ACC112 (cell line): ENCODE measurements around the gene GJB6.

ENCODE experiments used
- H2AFZ ChIP-seq: fragments of 200-600 bp; sonication (generic); one replicate; pipeline ENCODE4 v1.6.0; 2017; ENCODE audit warnings: antibody characterized with exemption, low read length; ENCODE audit not compliant: unreplicated experiment
- H3K27ac ChIP-seq: fragments of 200-600 bp; sonication (generic); 2 replicates; pipeline ENCODE4 v1.5.1; 2014; ENCODE audit warnings: low read depth, mild to moderate bottlenecking, antibody characterized with exemption, low read length, moderate library complexity
- H3K27me3 ChIP-seq: fragments of 200-600 bp; sonication (generic); 2 replicates; pipeline ENCODE4 v1.6.1; 2014; ENCODE audit warnings: mild to moderate bottlenecking, antibody characterized with exemption, low read length, moderate library complexity, mixed read lengths; ENCODE audit not compliant: insufficient read depth
- H3K36me3 ChIP-seq: fragments of 200-600 bp; sonication (generic); 2 replicates; pipeline ENCODE4 v1.6.1; 2016; ENCODE audit warnings: mild to moderate bottlenecking, antibody characterized with exemption, low read length, moderate library complexity, mixed read lengths; ENCODE audit not compliant: insufficient read depth
- H3K4me1 ChIP-seq: fragments of 200-600 bp; sonication (generic); one replicate; pipeline ENCODE4 v1.6.1; 2016; ENCODE audit warnings: low read length, mixed read lengths; ENCODE audit not compliant: insufficient read depth, unreplicated experiment, control insufficient read depth
- H3K4me3 ChIP-seq: fragments of 200-600 bp; sonication (generic); 2 replicates; pipeline ENCODE4 v1.5.1; 2014; ENCODE audit warnings: mild to moderate bottlenecking, low read depth, low read length
- H3K79me2 ChIP-seq: fragments of 200-600 bp; sonication (generic); one replicate; pipeline ENCODE4 v1.6.0; 2016; ENCODE audit warnings: low read length; ENCODE audit not compliant: control insufficient read depth, unreplicated experiment, insufficient read depth

GJB6 gene

GRCh38 chr13:20193907-20194631 is 38.0 kb downstream of the GJB6 start:
- Histone ChIP-seq H3K4me1 (peaks cover 7% of the 10 kb centered on the region), H3K27ac (no peak overlapping the region), H2AFZ (no peak overlapping the region), H3K27me3 (peaks cover 61% of the 10 kb centered on the region), H3K36me3 (no peaks in the 10 kb centered on the region), H3K79me2 (no peaks in the 10 kb centered on the region), H3K4me3 (peak overlapping the region; percentile 65)

DNA sequence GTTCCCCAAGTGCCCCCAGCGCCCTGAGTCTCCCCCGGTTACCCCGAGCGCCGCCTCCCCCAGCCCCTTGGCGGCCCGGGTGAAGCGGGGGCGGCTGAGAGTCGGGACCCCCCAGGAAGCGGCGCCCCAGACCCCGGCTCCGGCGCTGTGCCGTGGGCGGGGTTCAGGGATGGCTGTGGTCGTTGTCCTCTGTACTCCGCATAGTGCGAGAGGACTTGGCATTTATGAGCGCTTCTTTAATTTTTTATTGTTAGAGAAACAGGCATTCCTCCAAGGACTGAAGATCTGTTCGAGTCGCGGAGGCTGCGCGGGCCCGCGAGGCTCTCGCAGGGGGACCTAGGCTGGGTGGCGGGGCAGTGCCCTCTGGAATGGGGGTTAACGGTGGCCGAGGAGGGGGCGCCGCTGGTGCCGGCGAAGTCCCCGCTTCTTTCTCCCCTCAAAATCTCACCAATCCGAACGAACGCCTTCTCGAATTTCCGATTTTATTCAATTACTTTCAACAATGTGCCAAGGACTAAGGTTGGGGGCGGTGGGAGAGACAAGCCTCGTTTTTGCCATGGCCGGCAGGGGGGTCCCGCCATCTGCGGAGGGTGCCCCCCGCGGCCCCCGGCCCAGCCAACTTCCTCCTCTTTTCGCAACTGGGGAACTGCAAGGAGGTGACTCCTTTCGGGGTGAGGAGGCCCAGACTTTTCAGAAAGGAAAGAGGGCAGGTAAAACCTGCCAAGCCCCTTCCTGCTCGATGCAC is 38.8 kb downstream of the GJB6 start:
- peak overlapping the region; percentile 3 for H2AFZ ChIP-seq
- H3K27me3 ChIP-seq: peaks cover 61% of the 10 kb centered on the region
- no peaks in the 10 kb centered on the region for H3K36me3 ChIP-seq
- H3K4me3 ChIP-seq: peak overlapping the region; percentile 65
- no peak overlapping the region for H3K27ac ChIP-seq
- no peaks in the 10 kb centered on the region for H3K79me2 ChIP-seq
- H3K4me1 ChIP-seq: peaks cover 7% of the 10 kb centered on the region

- peak within 1 kb of the TSS; percentile 5 for H2AFZ ChIP-seq
- peak within 1 kb of the TSS; percentile 65 for H3K4me3 ChIP-seq
- peaks cover 61% of the 10 kb centered on the region for H3K27me3 ChIP-seq
- peaks cover 7% of the 10 kb centered on the region for H3K4me1 ChIP-seq
- no peaks in the 10 kb centered on the region for H3K79me2 ChIP-seq
- H3K36me3 ChIP-seq: no peaks in the 10 kb centered on the region
- H3K27ac ChIP-seq: no peak within 1 kb of the TSS
Observed at GRCh38 chr13:20192836-20193161, 39.3 kb downstream of the GJB6 start, which contains the start of gene GJB2. Gene GJB2 (minus strand): TSS chr13:20192938. CDS start chr13:20189581, 3,357 bp downstream.

GRCh38 chr13:20192158-20192835 is 39.8 kb downstream of the GJB6 start:
- Histone ChIP-seq H3K27me3 (peaks cover 61% of the 10 kb centered on the region), H2AFZ (peak overlapping the region; percentile 5)

GRCh38 chr13:20191311-20192157 is 40.6 kb downstream of the GJB6 start:
- Histone ChIP-seq H3K27me3 (peaks cover 55% of the 10 kb centered on the region), H2AFZ (no peak overlapping the region), H3K4me1 (peaks cover 7% of the 10 kb centered on the region), H3K4me3 (peak overlapping the region; percentile 65), H3K79me2 (no peaks in the 10 kb centered on the region), H3K36me3 (no peaks in the 10 kb centered on the region), H3K27ac (no peak overlapping the region)

More at GRCh38 chr13:20192158-20192835, 39.8 kb downstream of the GJB6 start:
- H3K36me3 ChIP-seq: no peaks in the 10 kb centered on the region
- H3K4me3 ChIP-seq: peak overlapping the region; percentile 65
- no peak overlapping the region for H3K27ac ChIP-seq
- peaks cover 7% of the 10 kb centered on the region for H3K4me1 ChIP-seq
- no peaks in the 10 kb centered on the region for H3K79me2 ChIP-seq

GRCh38 chr13:20190481-20191310 is 41.4 kb downstream of the GJB6 start:
- Histone ChIP-seq H3K27ac (no peak overlapping the region), H3K4me3 (no peak overlapping the region), H3K27me3 (peaks cover 46% of the 10 kb centered on the region), H2AFZ (no peak overlapping the region), H3K4me1 (peaks cover 7% of the 10 kb centered on the region), H3K36me3 (no peaks in the 10 kb centered on the region), H3K79me2 (no peaks in the 10 kb centered on the region)

- Histone ChIP-seq H3K27me3 (peaks cover 40% of the 10 kb centered on the region), H3K4me3 (no peak overlapping the region), H2AFZ (no peak overlapping the region), H3K27ac (no peak overlapping the region), H3K36me3 (no peaks in the 10 kb centered on the region), H3K4me1 (peaks cover 7% of the 10 kb centered on the region), H3K79me2 (no peaks in the 10 kb centered on the region)
Observed at GRCh38 chr13:20190076-20190475, 42.0 kb downstream of the GJB6 start.

GRCh38 chr13:20188667-20189553 is 43.2 kb downstream of the GJB6 start:
- Histone ChIP-seq H2AFZ (no peak overlapping the region), H3K4me1 (peaks cover 7% of the 10 kb centered on the region), H3K4me3 (no peak overlapping the region), H3K79me2 (no peaks in the 10 kb centered on the region), H3K27ac (no peak overlapping the region), H3K27me3 (peaks cover 29% of the 10 kb centered on the region), H3K36me3 (no peaks in the 10 kb centered on the region)

DNA sequence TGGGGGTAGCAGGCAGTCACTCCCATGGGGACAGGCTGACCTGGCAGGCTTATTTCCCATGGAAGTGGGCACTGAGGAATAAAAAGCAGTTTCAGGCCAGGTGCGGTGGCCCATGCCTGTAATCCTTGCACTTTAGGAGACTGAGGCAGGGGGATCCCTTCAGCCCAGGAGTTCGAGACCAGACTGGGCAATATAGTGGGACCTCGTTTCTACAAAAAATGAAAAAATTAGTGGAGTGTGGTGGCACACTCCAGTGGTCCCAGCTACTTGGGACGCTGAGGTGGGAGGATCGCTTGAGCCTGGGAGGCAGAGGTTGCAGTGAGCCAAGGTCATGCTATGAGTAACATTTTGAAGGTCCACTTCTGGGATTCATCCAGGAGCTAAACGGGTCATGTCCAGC is 45.3 kb downstream of the GJB6 start:
- no peaks in the 10 kb centered on the region for H3K36me3 ChIP-seq
- no peak overlapping the region for H2AFZ ChIP-seq
- no peak overlapping the region for H3K27ac ChIP-seq
- no peaks in the 10 kb centered on the region for H3K79me2 ChIP-seq
- peaks cover 7% of the 10 kb centered on the region; the same call in 1 of the 2 replicates for H3K27me3 ChIP-seq
- no peaks in the 10 kb centered on the region for H3K4me1 ChIP-seq
- no peak overlapping the region for H3K4me3 ChIP-seq
